ENCODE data around the gene ITSN2. TPM values are rescaled to one million over a fixed set of nuclear protein-coding genes. Genes with fewer than 3 reads are reported as not detected.

Gene ITSN2
- polyA plus RNA-seq, 1 donor (not counting 4 experiments of a cell fraction or from before 2014, with no cell fraction given): 19.7 TPM

DNA sequence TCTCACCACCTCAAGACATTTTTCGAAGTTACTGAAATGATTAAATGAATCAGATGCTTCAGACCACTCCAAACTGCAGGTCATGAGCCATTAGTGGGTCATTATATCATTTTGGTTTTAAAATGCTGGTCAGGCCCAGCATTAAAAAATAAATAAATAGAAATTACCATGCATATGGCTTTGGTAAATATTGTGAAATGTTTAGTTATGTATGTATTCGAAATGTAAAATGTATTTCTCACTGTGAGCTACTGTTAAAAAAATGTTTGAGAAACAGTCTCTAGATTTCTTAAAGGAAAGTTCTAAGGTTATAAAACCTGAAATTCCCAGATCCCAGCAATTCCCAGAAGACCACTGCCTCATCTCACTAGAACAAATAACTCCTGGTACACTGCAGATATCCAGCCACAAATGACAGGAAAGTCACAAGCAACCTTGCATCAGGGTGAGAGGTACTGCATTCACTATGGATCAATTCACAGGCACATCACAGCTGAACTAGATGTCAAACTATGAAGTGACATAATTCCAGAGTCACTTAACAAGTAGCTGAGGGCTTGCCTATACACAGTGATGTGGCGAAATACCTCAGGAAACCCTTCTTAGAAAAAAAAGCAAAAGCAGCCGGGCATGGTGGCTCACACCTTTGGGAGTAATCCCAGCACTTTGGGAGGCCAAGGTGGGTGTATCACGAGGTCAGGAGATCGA lies 138.8 kb downstream of the ITSN2 start:
- no peak overlapping the region for H3K4me3 ChIP-seq (ENCODE audit: control insufficient read depth in 2 of 3, extremely low read depth in 1 of 3, insufficient read depth in 2 of 3, low read depth in 1 of 3, low read length in 3 of 3)
- no peaks in the 10 kb centered on the region for H3K27me3 ChIP-seq (ENCODE audit: control insufficient read depth, extremely low read depth, insufficient read depth, low read length)
- H3K9ac ChIP-seq (ENCODE audit: control insufficient read depth, extremely low read depth, insufficient read depth, low read length): no peak overlapping the region
- no peaks in the 10 kb centered on the region for H4K20me1 ChIP-seq (ENCODE audit: control insufficient read depth, extremely low read depth, insufficient read depth, low read length)
- no peak for DNase-seq (ENCODE audit: low read depth, low spot score)
- no peak overlapping the region for H3K27ac ChIP-seq (ENCODE audit: control insufficient read depth, insufficient read depth, low read length)
- H3K79me2 ChIP-seq (ENCODE audit: control insufficient read depth, insufficient read depth, low read length): no peaks in the 10 kb centered on the region
- no peaks in the 10 kb centered on the region for H3K9me3 ChIP-seq (ENCODE audit: control insufficient read depth, low read depth, low read length)
- FAIRE-seq: no peak
- peaks cover 0 to 9% of the 10 kb centered on the region in 2 experiments for H3K36me3 ChIP-seq (ENCODE audit: control insufficient read depth in 2 of 2, extremely low read depth in 1 of 2, insufficient read depth in 2 of 2, low read length in 2 of 2)
- H3K4me2 ChIP-seq (ENCODE audit: control insufficient read depth, extremely low read depth, insufficient read depth, low read depth, low read length): no peak overlapping the region
- no peak overlapping the region for H2AFZ ChIP-seq (ENCODE audit: control insufficient read depth, low read length)
- no peaks in the 10 kb centered on the region for H3K4me1 ChIP-seq (ENCODE audit: control insufficient read depth, extremely low read depth, insufficient read depth, low read length)
- H3K9me1 ChIP-seq (ENCODE audit: control insufficient read depth, extremely low read depth, insufficient read depth, low read length): no peaks in the 10 kb centered on the region
- TF ChIP-seq, protein P1, sequence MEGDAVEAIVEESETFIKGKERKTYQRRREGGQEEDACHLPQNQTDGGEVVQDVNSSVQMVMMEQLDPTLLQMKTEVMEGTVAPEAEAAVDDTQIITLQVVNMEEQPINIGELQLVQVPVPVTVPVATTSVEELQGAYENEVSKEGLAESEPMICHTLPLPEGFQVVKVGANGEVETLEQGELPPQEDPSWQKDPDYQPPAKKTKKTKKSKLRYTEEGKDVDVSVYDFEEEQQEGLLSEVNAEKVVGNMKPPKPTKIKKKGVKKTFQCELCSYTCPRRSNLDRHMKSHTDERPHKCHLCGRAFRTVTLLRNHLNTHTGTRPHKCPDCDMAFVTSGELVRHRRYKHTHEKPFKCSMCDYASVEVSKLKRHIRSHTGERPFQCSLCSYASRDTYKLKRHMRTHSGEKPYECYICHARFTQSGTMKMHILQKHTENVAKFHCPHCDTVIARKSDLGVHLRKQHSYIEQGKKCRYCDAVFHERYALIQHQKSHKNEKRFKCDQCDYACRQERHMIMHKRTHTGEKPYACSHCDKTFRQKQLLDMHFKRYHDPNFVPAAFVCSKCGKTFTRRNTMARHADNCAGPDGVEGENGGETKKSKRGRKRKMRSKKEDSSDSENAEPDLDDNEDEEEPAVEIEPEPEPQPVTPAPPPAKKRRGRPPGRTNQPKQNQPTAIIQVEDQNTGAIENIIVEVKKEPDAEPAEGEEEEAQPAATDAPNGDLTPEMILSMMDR (optimal IDR thresholded peaks at IDR 0.05 in 1 of 3, IDR thresholded peaks at IDR 0.05 in 1 of 3, conservative IDR thresholded peaks at IDR 0.05 in 1 of 3; ENCODE audit: extremely low read depth in 1 of 3, insufficient read depth in 2 of 3, low read length in 3 of 3): no peak
- no peak for TF ChIP-seq EZH2 (IDR thresholded peaks at IDR 0.05; ENCODE audit: low read length)
- dilution Hi-C loops (cut with MboI; ENCODE audit: extremely low pct_ligation_motif_present, low sequenced_read_pairs): no loop called here

DNA sequence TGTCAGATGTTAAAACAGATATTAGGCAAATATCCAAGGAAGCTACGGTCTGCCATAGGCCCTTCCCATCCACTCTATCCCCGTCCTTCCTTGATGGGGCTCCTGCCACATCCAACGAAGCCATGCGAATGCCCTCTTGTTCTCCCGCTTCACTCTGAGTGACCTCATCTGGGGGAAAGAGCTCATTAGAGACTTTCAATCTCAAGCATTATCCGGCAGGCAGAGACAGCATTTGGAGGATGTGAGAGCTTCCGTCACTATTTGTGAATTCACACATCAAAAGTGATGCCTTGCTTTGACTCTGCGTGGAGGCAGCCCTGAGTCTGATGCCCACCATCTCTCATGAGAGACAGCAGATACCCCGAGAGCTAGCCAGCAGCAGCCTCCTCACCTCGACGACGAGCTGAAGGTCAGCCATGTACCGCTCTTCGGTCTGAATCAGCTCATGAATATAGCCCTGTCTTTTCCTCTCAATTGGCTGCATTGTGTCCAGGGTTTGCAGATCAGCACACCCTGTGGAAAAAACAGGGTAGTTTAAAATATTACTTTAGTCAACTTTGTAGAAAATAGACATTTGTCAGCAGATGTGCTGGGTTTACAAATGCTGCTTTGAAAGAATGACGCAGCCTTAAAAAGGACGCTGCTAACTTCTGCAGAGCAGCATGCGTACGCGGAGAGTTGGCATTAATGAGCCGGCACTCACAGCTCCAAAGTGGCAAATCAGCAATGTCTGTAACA lies 139.6 kb downstream of the ITSN2 start:
- Histone ChIP-seq H3K9me1 (ENCODE audit: control insufficient read depth, extremely low read depth, insufficient read depth, low read length) (no peaks in the 10 kb centered on the region), H3K36me3 (ENCODE audit: control insufficient read depth in 2 of 2, extremely low read depth in 1 of 2, insufficient read depth in 2 of 2, low read length in 2 of 2) (peaks cover 0 to 8% of the 10 kb centered on the region in 2 experiments), H3K9me3 (ENCODE audit: control insufficient read depth, low read depth, low read length) (no peaks in the 10 kb centered on the region), H3K4me1 (ENCODE audit: control insufficient read depth, extremely low read depth, insufficient read depth, low read length) (no peaks in the 10 kb centered on the region), H2AFZ (ENCODE audit: control insufficient read depth, low read length) (no peak overlapping the region), H4K20me1 (ENCODE audit: control insufficient read depth, extremely low read depth, insufficient read depth, low read length) (no peaks in the 10 kb centered on the region), H3K4me2 (ENCODE audit: control insufficient read depth, extremely low read depth, insufficient read depth, low read depth, low read length) (no peak overlapping the region), H3K9ac (ENCODE audit: control insufficient read depth, extremely low read depth, insufficient read depth, low read length) (no peak overlapping the region), H3K79me2 (ENCODE audit: control insufficient read depth, insufficient read depth, low read length) (no peaks in the 10 kb centered on the region), H3K27ac (ENCODE audit: control insufficient read depth, insufficient read depth, low read length) (no peak overlapping the region), H3K27me3 (ENCODE audit: control insufficient read depth, extremely low read depth, insufficient read depth, low read length) (no peaks in the 10 kb centered on the region), H3K4me3 (ENCODE audit: control insufficient read depth in 2 of 3, extremely low read depth in 1 of 3, insufficient read depth in 2 of 3, low read depth in 1 of 3, low read length in 3 of 3) (no peak overlapping the region)
- DNase-seq (ENCODE audit: low read depth, low spot score): no peak
- no peak for FAIRE-seq
- no peak for TF ChIP-seq EZH2 (IDR thresholded peaks at IDR 0.05; ENCODE audit: low read length)
- TF ChIP-seq, protein P1 (optimal IDR thresholded peaks at IDR 0.05 in 1 of 3, IDR thresholded peaks at IDR 0.05 in 1 of 3, conservative IDR thresholded peaks at IDR 0.05 in 1 of 3; ENCODE audit: extremely low read depth in 1 of 3, insufficient read depth in 2 of 3, low read length in 3 of 3): no peak
- dilution Hi-C loops (cut with MboI; ENCODE audit: extremely low pct_ligation_motif_present, low sequenced_read_pairs): no loop called here

Data from keratinocyte (primary cell).